ENCODE measurements around the gene CEP63. TPM values are rescaled to one million over a fixed set of nuclear protein-coding genes. Genes with fewer than 3 reads are reported as not detected.

The CEP63 gene
- total and polyA plus RNA-seq, 2 experiments from 2014 or later: 15.1 to 53.9 TPM

- Mint-ChIP-seq H3K9me3 (no peaks in the 10 kb centered on the region), H3K27me3 (ENCODE audit: insufficient read depth, low read depth, poor library complexity) (peaks cover 3% of the 10 kb centered on the region), H3K36me3 (ENCODE audit: low read depth) (no peaks in the 10 kb centered on the region), H3K4me3 (no peak overlapping the region), H3K4me1 (no peaks in the 10 kb centered on the region; the same call in 2 of the 3 replicates), H3K27ac (no peak overlapping the region)
- no peaks in the 10 kb centered on the region for H3K4me1 ChIP-seq (ENCODE audit: insufficient read depth)
- no peaks in the 10 kb centered on the region for H3K79me2 ChIP-seq (replicated peaks; ENCODE audit: insufficient read depth)
- no peaks in the 10 kb centered on the region for H3F3A ChIP-seq (replicated peaks; ENCODE audit: low read depth)
- no peak overlapping the region for H3K4me2 ChIP-seq
- no peaks in the 10 kb centered on the region; the same call in 1 of the 2 replicates for H3K9me2 ChIP-seq (ENCODE audit: insufficient read depth)
- H3K4me3 ChIP-seq: no peak overlapping the region
- H3K27me3 ChIP-seq (ENCODE audit: insufficient read depth): no peaks in the 10 kb centered on the region
- DNase-seq (ENCODE audit: low spot score) (no peak), ATAC-seq (no peak)
- H2AFZ ChIP-seq: no peak overlapping the region
- no peak overlapping the region for H3K27ac ChIP-seq (ENCODE audit: low read depth)
- H3K36me3 ChIP-seq (ENCODE audit: insufficient read depth): no peaks in the 10 kb centered on the region
- H4K20me1 ChIP-seq (replicated peaks; ENCODE audit: insufficient read depth): no peaks in the 10 kb centered on the region
- TF ChIP-seq EZH2phosphoT487 (IDR thresholded peaks at IDR 0.05; ENCODE audit: unreplicated experiment) (no peak), REST (IDR thresholded peaks at IDR 0.05; ENCODE audit: unreplicated experiment) (no peak), STAT1 (IDR thresholded peaks at IDR 0.05; ENCODE audit: unreplicated experiment) (no peak), CTCF (conservative IDR thresholded peaks at IDR 0.05; ENCODE audit: low read depth in 2 of 2) (no peak), EZH2 (IDR thresholded peaks at IDR 0.05; ENCODE audit: low read depth, unreplicated experiment) (no peak), ZNF114 (CRISPR knock-in tag; IDR thresholded peaks at IDR 0.05) (no peak), POLR2AphosphoS5 (IDR thresholded peaks at IDR 0.05; ENCODE audit: low read depth) (no peak), NANOG (IDR thresholded peaks at IDR 0.05; ENCODE audit: borderline replicate concordance) (no peak), CREB1 (CRISPR knock-in tag; IDR thresholded peaks at IDR 0.05; ENCODE audit: low read depth) (no peak), ZNF462 (CRISPR knock-in tag; IDR thresholded peaks at IDR 0.05) (no peak)
These were observed 106.9 kb downstream of the CEP63 start for GRCh38 chr3:134592806-134593205.
